Urothelium cell line (cell line): ENCODE measurements around the gene PIAS4.
"Not testable (repeated sequence)": the region's sequence is repeated elsewhere in the genome, so short reads cannot be mapped to it uniquely, and the experiment has no call there.

ENCODE experiments used
- DNase-seq: peaks from one replicate; pipeline ENCODE4 v3.0.0; 2011; ENCODE audit warnings: low spot score, mixed read lengths
- FAIRE-seq: peaks from 2 replicates; lab custom pipeline; 2011; peaks lifted over from hg19 to GRCh38; lab: Jason Lieb, UNC

PIAS4 gene

GRCh38 chr19:3987619-3988371 lies 19.7 kb upstream of the PIAS4 start:
- FAIRE-seq (no peak), DNase-seq (peak; percentile 79)

- FAIRE-seq (no peak), DNase-seq (no peak)
Measured at GRCh38 chr19:3990815-3991117, 16.8 kb upstream of the PIAS4 start.

GRCh38 chr19:3995607-3996006 lies 11.9 kb upstream of the PIAS4 start:
- DNase-seq (no peak), FAIRE-seq (no peak)

GRCh38 chr19:3998667-3999412 lies 8.7 kb upstream of the PIAS4 start:
- DNase-seq, FAIRE-seq: not testable (repeated sequence)

GRCh38 chr19:4000798-4001197 lies 6.7 kb upstream of the PIAS4 start:
- FAIRE-seq = not testable (repeated sequence)

GRCh38 chr19:4005436-4005835 lies 2.1 kb upstream of the PIAS4 start:
- not testable (repeated sequence) for DNase-seq, FAIRE-seq

More at GRCh38 chr19:4000798-4001197, 6.7 kb upstream of the PIAS4 start:
- DNase-seq = not testable (repeated sequence)

- DNase-seq (peak; percentile 19), FAIRE-seq (no peak)
Measured at GRCh38 chr19:4007836-4008539, 452 bp downstream of the PIAS4 start.

- no peak for FAIRE-seq
Measured at GRCh38 chr19:4009990-4010807, 2.7 kb downstream of the PIAS4 start.

GRCh38 chr19:4010808-4011110 lies 3.2 kb downstream of the PIAS4 start:
- DNase-seq (no peak), FAIRE-seq (no peak)

More at GRCh38 chr19:4009990-4010807, 2.7 kb downstream of the PIAS4 start:
- no peak for DNase-seq

GRCh38 chr19:4011430-4011829 lies 3.9 kb downstream of the PIAS4 start:
- DNase-seq, FAIRE-seq: not testable (repeated sequence)

- DNase-seq (no peak), FAIRE-seq (no peak)
Measured at GRCh38 chr19:4012092-4012974, 4.8 kb downstream of the PIAS4 start.

GRCh38 chr19:4012975-4013634 lies 5.6 kb downstream of the PIAS4 start:
- FAIRE-seq = no peak
- no peak for DNase-seq

GRCh38 chr19:4013886-4014540 lies 6.5 kb downstream of the PIAS4 start:
- no peak for FAIRE-seq
- no peak for DNase-seq

GRCh38 chr19:4014541-4015491 lies 7.3 kb downstream of the PIAS4 start:
- no peak for DNase-seq
- FAIRE-seq = no peak

- DNase-seq = no peak
- FAIRE-seq = no peak
Measured at GRCh38 chr19:4015705-4016402, 8.3 kb downstream of the PIAS4 start.

- DNase-seq = no peak
Measured at GRCh38 chr19:4016486-4016885, 8.9 kb downstream of the PIAS4 start.

More at GRCh38 chr19:4016486-4016885, 8.9 kb downstream of the PIAS4 start:
- FAIRE-seq = no peak
